ENCODE results near the gene RABGAP1L. TPM values are rescaled to one million over a fixed set of nuclear protein-coding genes. Genes with fewer than 3 reads are reported as not detected.
"Not testable (repeated sequence)": the region's sequence is repeated elsewhere in the genome, so short reads cannot be mapped to it uniquely, and the experiment has no call there.

Gene RABGAP1L
- total and polyA plus RNA-seq, 2 of the 4 experiments (the other 2 are of a cell fraction) = 7.9 to 26.7 TPM

- H2AFZ ChIP-seq (replicated peaks; ENCODE audit: low read length, poor library complexity); H3K4me3 ChIP-seq (ENCODE audit: insufficient read depth, low read depth, low read length); ATAC-seq (ENCODE audit: low read depth); H3K4me2 ChIP-seq (ENCODE audit: low read depth, low read length); H4K5ac ChIP-seq (ENCODE audit: low read depth, low read length); H2BK120ac ChIP-seq (ENCODE audit: low read depth, low read length); H2AK5ac ChIP-seq (ENCODE audit: low read depth, low read length); in situ Hi-C loops (cut with MboI; ENCODE audit: low sequenced_read_pairs); DNase-seq; H2AK9ac ChIP-seq (replicated peaks; ENCODE audit: low read depth, low read length, poor library complexity); intact Hi-C loops (cut with micrococcal nuclease); H3K4ac ChIP-seq (ENCODE audit: low read depth, low read length); H3K9ac ChIP-seq (ENCODE audit: low read depth, low read length); H3K18ac ChIP-seq (ENCODE audit: low read depth, low read length); H4K20me1 ChIP-seq (ENCODE audit: insufficient read depth, low read length); H3K36me3 ChIP-seq (ENCODE audit: control insufficient read depth, insufficient read depth, low read length); H3K23ac ChIP-seq (ENCODE audit: low read depth, low read length); H3K9me1 ChIP-seq (ENCODE audit: insufficient read depth, low read length); BruUV-seq (replicated peaks); H2BK20ac ChIP-seq (ENCODE audit: low read depth, low read length); H4K8ac ChIP-seq (ENCODE audit: low read depth in 2 of 2, low read length in 2 of 2); H4K91ac ChIP-seq (ENCODE audit: insufficient read depth, low read depth, low read length); H3K14ac ChIP-seq (replicated peaks; ENCODE audit: low read depth, low read length); H3K56ac ChIP-seq (ENCODE audit: extremely low read depth, insufficient read depth, low read length); H2BK5ac ChIP-seq (ENCODE audit: low read depth, low read length, poor library complexity, severe bottlenecking); POLR2A ChIA-PET (ENCODE audit: unreplicated experiment); H3K27ac ChIP-seq (ENCODE audit: insufficient read depth, low read length); CTCF ChIA-PET; H3K27me3 ChIP-seq (ENCODE audit: control insufficient read depth, insufficient read depth, low read length); H3K4me1 ChIP-seq (ENCODE audit: control insufficient read depth, insufficient read depth, low read length); H3K9me3 ChIP-seq (ENCODE audit: control insufficient read depth, insufficient read depth, low read length); H3K79me1 ChIP-seq (ENCODE audit: low read depth in 1 of 2, low read length in 2 of 2); dilution Hi-C loops (cut with HindIII; ENCODE audit: low sequenced_read_pairs, unreplicated experiment); H2BK15ac ChIP-seq (ENCODE audit: low read depth, low read length): not testable (repeated sequence)
- 94% methylated on average over 10 of the region's 12 CpGs; no CpG with 5 or more reads in 1 of the 2 experiments for WGBS, 2 experiments (ENCODE audit: extremely low coverage in 2 of 2, insufficient read length in 1 of 2)
Measured at GRCh38 chr1:174617905-174618304, 458.6 kb downstream of the RABGAP1L start.
